Esophagus squamous epithelium (tissue), 5 donors: Measurements from ENCODE around the gene ZC3H7B. TPM values are rescaled to one million over a fixed set of nuclear protein-coding genes. Genes with fewer than 3 reads are reported as not detected.

Experiments used
- DNase-seq: peaks from one replicate; lab custom pipeline; 2025; lab: John Stamatoyannopoulos, UW
- H3K27ac ChIP-seq, 4 donors: fragments of 200-600 bp; sonication (generic); one replicate each; pipeline ENCODE4 v1.5.1; 2016 to 2019; ENCODE audit warnings: mild to moderate bottlenecking in 1 of 4
- H3K27me3 ChIP-seq, 4 donors: fragments of 200-600 bp; sonication (generic); 1 replicate in 3 of 4; 2 replicates in 1 of 4; pipeline versions ENCODE4 v1.5.1 to v1.6.0; 2017 to 2021; ENCODE audit warnings: antibody characterized with exemption in 1 of 4
- H3K36me3 ChIP-seq, 3 donors: fragments of 200-600 bp; sonication (generic); one replicate each; pipeline ENCODE4 v1.5.1; 2016 to 2019
- H3K4me1 ChIP-seq, 3 donors: fragments of 200-600 bp; sonication (generic); one replicate each; pipeline ENCODE4 v1.5.1; 2017 to 2019
- H3K4me3 ChIP-seq, 4 donors: fragments of 200-600 bp; sonication (generic); 1 replicate in 3 of 4; 2 replicates in 1 of 4; pipeline ENCODE4 v1.5.1; 2016 to 2019; ENCODE audit warnings: mild to moderate bottlenecking in 2 of 4, moderate library complexity in 1 of 4
- H3K9me3 ChIP-seq, 3 donors: fragments of 200-600 bp; sonication (generic); one replicate each; pipeline ENCODE4 v1.5.1; 2016 to 2019
- POLR2A ChIP-seq, 4 donors: fragments of 450-650 bp; IDR thresholded peaks; one replicate each; pipeline ENCODE4 v1.6.1; 2017; ENCODE audit warnings: antibody characterized with exemption in 4 of 4, mild to moderate bottlenecking in 4 of 4, moderate library complexity in 3 of 4
- WGBS, 2 donors: methylation state at CpG; one replicate each; pipeline ENCODE4 v1.1.5; 2018; 5-methylcytosine and 5-hydroxymethylcytosine counted together
- intact Hi-C: fragments of 100-400 bp; cut with DNase I; formaldehyde crosslinking; loops from one replicate; pipeline ENCODE4 v1.15.0; 2022
- total RNA-seq, 4 donors: library from RNA; depleted of rRNA; stranded (reverse); fragments of >200 nt; gene quantifications; one replicate each; pipeline ENCODE4 v1.1.0, GENCODE V29; 2016
- TF ChIP-seq, protein P1 (sequence below), 6 experiments: fragments of 450-650 bp in 4 of 6; fragments of 200-600 bp in 2 of 6; sonication (generic) in 2 of 6; IDR thresholded peaks; one replicate each; pipeline ENCODE4 v1.5.1; 2016 to 2019; ENCODE audit warnings: antibody characterized with exemption in 6 of 6, mild to moderate bottlenecking in 4 of 6, moderate library complexity in 4 of 6
- donor health status: DM: yes; HTN: yes; CAD: no.

The ZC3H7B gene
- total RNA-seq, 4 donors from 2014 or later, result 18.7 to 36.8 (median 20.9) TPM

DNA sequence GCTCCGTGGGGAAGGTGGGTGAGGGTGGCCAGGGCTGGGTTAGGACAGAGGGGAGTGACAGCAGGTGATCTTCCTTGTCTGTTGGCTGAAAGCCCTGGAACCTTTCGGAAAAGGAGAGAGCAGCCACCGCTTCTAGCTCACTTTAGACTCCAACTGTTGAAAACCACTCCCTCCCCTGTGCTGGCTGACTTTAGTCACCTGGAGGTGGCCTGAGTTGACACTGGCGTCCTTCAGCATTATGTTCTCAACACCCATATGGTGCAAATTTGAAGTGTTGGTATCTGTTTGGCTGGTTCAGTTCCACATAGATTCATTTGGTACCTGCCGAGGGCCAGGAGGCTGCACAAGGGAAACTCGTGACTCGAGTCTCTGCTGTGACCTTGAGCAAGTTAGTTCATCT lies 28.8 kb downstream of the ZC3H7B start:
- H3K4me1 ChIP-seq, result no peaks in the 10 kb centered on the region
- intact Hi-C loops, result no loop called here
- no peak overlapping the region for H3K27ac ChIP-seq
- 90 to 93% methylated on average over 2 to 3 of the region's 7 CpGs for WGBS, 2 donors
- H3K9me3 ChIP-seq, result no peaks in the 10 kb centered on the region
- peaks cover 19 to 99% (median 55%) of the 10 kb centered on the region in 3 donors for H3K36me3 ChIP-seq
- H3K4me3 ChIP-seq, result no peak overlapping the region
- no peaks in the 10 kb centered on the region for H3K27me3 ChIP-seq
- TF ChIP-seq, protein P1, sequence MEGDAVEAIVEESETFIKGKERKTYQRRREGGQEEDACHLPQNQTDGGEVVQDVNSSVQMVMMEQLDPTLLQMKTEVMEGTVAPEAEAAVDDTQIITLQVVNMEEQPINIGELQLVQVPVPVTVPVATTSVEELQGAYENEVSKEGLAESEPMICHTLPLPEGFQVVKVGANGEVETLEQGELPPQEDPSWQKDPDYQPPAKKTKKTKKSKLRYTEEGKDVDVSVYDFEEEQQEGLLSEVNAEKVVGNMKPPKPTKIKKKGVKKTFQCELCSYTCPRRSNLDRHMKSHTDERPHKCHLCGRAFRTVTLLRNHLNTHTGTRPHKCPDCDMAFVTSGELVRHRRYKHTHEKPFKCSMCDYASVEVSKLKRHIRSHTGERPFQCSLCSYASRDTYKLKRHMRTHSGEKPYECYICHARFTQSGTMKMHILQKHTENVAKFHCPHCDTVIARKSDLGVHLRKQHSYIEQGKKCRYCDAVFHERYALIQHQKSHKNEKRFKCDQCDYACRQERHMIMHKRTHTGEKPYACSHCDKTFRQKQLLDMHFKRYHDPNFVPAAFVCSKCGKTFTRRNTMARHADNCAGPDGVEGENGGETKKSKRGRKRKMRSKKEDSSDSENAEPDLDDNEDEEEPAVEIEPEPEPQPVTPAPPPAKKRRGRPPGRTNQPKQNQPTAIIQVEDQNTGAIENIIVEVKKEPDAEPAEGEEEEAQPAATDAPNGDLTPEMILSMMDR (IDR thresholded peaks at IDR 0.05), result no peak
- TF ChIP-seq POLR2A (IDR thresholded peaks at IDR 0.05), result no peak
- no peak for DNase-seq

DNA sequence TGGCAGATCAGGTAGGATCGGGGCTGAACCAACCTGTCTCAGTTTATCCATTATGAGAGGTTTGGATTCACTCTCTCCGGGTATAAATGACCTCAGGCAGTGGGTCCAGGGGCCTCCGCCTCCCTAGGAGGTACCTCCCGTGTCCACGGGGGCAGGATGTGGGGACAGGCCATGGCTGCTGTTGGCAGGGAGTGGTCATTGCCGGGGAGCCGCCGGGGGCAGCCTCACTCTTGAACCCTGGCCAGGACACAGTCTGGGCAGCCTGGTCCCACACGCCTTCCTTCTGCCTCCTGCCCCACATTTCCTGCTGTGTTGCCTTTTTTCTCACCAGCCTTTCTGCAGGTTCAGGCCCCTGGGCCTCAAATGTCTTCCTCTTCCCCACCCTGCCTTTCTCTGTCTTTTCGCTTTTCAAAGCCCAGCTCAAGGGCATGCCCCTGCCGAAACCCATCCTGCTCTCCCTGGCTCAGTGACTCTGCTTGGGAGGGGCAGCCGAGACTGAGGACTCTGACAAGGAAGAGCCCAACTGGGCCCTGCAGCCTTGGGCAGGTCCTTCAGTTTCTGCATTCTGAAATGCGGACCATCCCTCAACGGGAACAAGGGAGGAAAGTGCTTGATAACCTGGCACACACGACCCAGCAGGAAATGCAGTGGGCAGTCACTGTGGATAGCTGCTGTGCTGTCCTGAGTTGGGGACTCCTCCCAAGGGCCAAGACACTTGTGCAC lies 31.1 kb downstream of the ZC3H7B start:
- H3K36me3 ChIP-seq, result peaks cover 24 to 99% (median 43%) of the 10 kb centered on the region in 3 donors
- TF ChIP-seq, protein P1 (IDR thresholded peaks at IDR 0.05), result no peak
- TF ChIP-seq POLR2A (IDR thresholded peaks at IDR 0.05), result no peak
- WGBS, 2 donors, result 78 to 96% methylated on average over 8 to 10 of the region's 15 CpGs
- H3K27me3 ChIP-seq, result no peaks in the 10 kb centered on the region
- DNase-seq, result no peak
- intact Hi-C loops, result no loop called here
- no peaks in the 10 kb centered on the region for H3K9me3 ChIP-seq
- H3K4me3 ChIP-seq, result no peak overlapping the region
- H3K27ac ChIP-seq, result no peak overlapping the region
- no peaks in the 10 kb centered on the region for H3K4me1 ChIP-seq

DNA sequence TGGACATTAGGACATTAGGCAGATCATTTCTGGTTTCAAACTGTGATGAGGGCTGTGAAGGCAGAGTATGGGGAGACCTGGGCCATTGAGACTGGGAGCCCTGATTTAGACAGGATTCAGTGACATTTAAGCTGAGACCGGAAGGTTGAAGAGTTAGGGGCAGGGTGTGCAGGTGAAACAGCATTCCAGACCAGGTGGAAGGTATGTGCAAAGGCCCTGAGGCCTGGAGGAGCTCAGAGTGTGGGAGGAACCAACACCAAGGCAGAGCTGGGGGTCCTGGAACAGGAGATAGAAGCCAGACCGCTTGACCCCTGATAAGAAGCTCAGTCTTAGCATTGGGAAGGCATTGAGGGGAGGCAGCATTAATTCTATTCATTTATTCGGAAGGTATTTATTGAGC lies 32.5 kb downstream of the ZC3H7B start:
- peaks cover 18 to 96% (median 37%) of the 10 kb centered on the region in 3 donors for H3K36me3 ChIP-seq
- H3K9me3 ChIP-seq, result no peaks in the 10 kb centered on the region
- H3K27ac ChIP-seq, result no peak overlapping the region
- no peaks in the 10 kb centered on the region for H3K27me3 ChIP-seq
- no peaks in the 10 kb centered on the region for H3K4me1 ChIP-seq
- no peak overlapping the region for H3K4me3 ChIP-seq
- 97 to 100% methylated on average over 3 of the region's 3 CpGs for WGBS, 2 donors
- TF ChIP-seq POLR2A (IDR thresholded peaks at IDR 0.05), result no peak
- TF ChIP-seq, protein P1 (IDR thresholded peaks at IDR 0.05), result no peak
- intact Hi-C loops, result no loop called here
- no peak for DNase-seq

DNA sequence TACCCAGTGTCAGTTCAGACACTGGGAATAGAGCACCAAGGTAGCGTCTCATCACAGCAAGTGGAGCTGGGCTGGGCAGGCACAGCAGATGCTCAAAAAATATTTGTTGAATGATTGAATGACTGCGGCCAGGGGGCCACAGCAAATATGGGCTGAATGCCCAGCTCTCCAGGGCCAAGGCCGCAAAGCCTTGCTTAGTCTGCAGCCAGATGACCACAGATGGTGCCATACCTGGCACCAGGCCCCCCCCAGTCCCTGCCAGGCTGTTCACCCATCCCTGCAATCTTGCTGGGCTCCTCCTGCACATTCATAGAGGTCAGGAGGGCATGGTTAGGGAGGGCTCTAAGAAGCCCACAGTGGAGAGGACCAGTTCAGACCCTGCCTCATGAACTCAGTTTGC lies 32.9 kb downstream of the ZC3H7B start:
- WGBS, 2 donors, result 92% methylated on average over 2 of the region's 3 CpGs; no CpG with 5 or more reads in 1 of the 2 donors
- no peaks in the 10 kb centered on the region for H3K27me3 ChIP-seq
- no peaks in the 10 kb centered on the region for H3K4me1 ChIP-seq
- TF ChIP-seq, protein P1 (IDR thresholded peaks at IDR 0.05), result no peak
- no peak for TF ChIP-seq POLR2A (IDR thresholded peaks at IDR 0.05)
- H3K4me3 ChIP-seq, result no peak overlapping the region
- DNase-seq, result no peak
- intact Hi-C loops, result no loop called here
- peaks cover 18 to 97% (median 38%) of the 10 kb centered on the region in 3 donors for H3K36me3 ChIP-seq
- H3K27ac ChIP-seq, result no peak overlapping the region
- no peaks in the 10 kb centered on the region for H3K9me3 ChIP-seq

DNA sequence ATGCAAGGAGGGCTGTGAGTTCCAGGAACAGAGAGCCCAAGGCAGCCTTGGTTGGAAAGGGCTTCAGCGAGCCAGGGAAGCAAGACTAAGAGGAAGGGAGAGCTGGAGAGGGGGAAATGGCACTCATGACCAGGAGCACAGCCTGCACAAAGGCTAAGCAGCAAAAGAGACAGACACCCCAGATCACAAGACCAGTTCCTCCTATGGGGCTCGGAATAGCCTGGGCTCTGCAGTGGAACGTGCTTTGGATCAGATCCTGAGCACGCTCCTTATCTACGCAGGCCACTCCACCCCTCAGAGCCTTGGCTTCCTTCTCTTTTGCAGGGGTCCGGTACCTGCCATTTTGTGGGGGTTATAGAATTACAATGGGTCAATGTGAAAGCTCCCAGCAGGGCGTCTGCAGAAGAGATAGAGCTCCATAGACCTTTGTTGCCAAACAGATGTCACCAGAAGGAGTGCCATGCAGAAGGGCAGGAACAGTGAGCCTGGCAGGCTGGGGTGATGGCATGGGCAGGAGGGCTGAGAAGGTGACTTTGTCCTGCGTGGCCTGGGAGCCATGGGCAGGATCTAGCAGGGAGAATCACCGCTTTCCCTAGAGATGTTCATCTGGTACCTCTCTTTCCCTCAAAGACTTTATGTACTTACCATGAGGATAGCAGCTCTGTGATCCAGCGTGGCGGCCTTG lies 33.8 kb downstream of the ZC3H7B start:
- no peaks in the 10 kb centered on the region for H3K9me3 ChIP-seq
- H3K36me3 ChIP-seq, result peaks cover 23 to 97% (median 33%) of the 10 kb centered on the region in 3 donors
- no peak for TF ChIP-seq POLR2A (IDR thresholded peaks at IDR 0.05)
- TF ChIP-seq, protein P1 (IDR thresholded peaks at IDR 0.05), result no peak
- 92 to 97% methylated on average over 6 to 7 of the region's 11 CpGs for WGBS, 2 donors
- no peak overlapping the region for H3K4me3 ChIP-seq
- H3K27ac ChIP-seq, result no peak overlapping the region
- no peaks in the 10 kb centered on the region for H3K4me1 ChIP-seq
- no peaks in the 10 kb centered on the region for H3K27me3 ChIP-seq
- no peak for DNase-seq
- intact Hi-C loops, result no loop called here
